ENCODE data around the gene HARS2.
"Not testable (repeated sequence)": the region's sequence is repeated elsewhere in the genome, so short reads cannot be mapped to it uniquely, and the experiment has no call there.

The HARS2 gene

DNA sequence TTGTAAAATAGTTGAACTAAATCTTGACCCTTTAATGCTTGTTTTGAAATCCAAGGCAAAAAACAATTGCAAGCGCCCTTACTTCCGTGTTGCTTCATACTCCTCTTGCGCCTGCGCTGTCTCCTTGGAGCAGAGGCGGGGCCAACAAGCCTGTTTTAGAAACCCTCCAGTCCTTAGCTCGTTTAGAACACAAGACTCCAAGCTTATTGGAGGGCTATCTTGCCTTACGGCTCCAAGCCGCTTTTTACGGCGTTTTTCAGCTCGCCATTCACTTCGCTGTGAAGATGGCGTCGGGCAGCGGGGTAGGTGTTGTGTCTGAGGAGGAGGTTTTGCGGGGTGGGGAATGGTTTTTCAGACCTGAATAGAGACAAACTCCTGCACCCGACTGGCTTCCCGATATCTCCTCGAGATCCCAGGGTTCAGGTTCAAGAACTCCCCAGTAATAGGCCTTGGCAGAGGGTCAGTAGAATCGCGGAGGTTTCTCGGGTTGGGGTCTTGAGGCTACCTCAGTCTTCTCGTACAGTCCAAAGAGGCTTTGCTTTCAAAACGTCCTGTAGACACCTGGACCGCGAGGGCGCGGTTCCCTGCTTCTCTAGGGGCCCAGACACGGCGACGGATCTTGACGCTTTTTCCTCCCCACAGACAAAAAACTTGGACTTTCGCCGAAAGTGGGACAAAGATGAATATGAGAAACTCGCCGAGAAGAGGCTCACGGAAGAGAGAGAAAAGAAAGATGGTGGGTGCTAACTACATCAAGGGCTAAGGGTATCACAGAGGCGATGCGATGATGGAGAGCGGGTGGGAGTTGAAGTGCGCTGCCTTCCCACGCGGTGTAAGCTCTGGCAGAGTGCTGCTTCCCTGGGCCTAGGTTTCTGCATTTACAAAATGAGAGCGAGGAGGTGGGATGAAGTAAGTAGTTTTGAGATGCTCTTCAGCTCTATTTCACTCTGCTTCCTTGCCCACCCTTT is 9.2 kb downstream of the HARS2 start, which contains the start of gene ZMAT2:
Gene ZMAT2, plus strand, starts transcription at position 271 of the 968 bp plus-strand sequence. Its CDS starts 14 bp downstream, at position 285.
- peak; percentile 99 for DNase-seq (ENCODE audit: low read depth)

DNA sequence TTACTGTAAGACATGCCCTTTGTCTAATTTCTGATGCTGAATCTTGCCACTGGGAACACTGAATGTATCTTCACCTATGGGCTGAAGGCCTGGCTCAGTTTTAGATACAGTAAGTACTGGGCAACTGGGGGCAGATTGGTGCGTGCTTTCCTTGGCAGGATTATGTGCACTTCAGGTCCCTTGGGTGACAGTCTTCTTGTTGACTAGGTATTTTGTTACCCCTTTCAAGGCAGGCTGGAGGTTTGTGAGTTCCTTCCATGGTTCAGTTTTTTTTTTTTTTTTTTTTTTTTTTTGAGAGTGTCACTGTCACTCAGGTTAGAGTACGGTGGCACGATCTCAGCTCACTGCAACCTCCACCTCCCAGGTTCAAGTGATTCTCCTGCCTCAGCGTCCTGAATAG is 16.6 kb downstream of the HARS2 start:
- no peak for DNase-seq (ENCODE audit: low read depth)

DNA sequence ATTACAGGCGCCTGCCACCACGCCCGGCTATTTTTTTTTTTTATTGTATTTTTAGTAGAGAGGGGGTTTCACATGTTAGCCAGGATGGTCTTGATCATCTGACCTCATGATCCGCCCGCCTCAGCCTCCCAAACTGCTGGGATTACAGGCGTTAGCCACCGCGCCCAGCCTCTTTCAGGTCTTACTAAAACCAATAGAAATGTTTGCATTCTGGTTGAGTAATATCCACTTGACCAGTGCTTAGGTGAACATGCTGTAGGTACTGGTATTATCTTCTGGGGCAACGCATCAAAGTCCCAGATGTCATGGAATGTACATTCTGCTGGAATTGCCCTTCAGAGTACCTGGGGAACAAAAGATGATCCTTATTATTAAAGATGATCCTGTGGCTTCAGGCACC is 17.5 kb downstream of the HARS2 start:
- DNase-seq (ENCODE audit: low read depth): not testable (repeated sequence)

DNA sequence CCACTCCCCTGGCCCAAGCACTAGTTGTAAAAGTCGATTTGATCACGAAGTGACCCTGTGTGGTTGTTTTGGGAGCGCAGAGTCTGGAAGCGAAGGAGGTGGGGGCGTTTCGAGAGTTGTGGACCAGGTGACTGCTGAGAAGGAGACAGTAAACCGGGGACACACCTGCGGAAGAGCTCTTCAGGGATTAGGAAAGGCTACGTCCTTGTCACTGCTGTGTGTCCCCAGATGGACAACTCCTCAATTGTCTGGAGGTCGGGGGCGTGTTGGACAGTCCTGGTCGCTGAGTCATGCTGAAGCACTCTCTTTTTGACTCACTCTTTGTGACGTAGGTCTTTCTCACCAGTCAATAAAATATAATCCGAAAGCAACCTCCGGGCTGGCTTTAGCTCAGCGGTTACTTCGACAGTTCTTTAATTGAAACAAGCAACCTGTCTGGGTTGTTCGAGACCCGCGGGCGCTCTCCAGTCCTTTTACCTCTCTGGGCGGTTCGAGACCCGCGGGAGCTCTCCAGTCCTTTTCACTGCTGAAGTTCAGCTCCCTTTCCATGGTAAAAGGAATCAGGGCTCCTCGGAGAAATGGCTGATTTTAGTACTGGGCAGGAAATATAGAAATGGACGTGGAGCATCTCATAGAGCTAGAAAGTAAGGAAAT is 19.8 kb downstream of the HARS2 start:
- peak; percentile 99 for DNase-seq (ENCODE audit: low read depth)

DNA sequence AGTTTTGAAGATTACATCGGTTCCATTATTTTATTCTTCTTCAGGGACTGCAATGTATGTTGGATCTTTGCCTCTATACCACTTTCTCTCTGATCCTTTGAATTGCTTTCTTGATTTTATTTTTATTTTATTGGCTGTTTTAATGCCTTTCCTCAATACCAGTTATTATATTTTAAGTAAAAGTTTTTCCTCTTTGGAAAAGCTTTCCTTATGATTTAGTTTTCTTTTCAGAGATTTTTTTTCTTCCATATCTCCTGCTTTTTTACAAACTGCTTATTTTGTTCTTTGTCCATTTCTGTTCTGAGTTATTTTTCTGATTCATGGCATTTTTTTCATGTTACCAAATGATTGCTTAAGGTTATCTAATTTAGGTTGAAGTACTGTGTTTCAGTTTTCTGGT is 20.5 kb downstream of the HARS2 start:
- DNase-seq (ENCODE audit: low read depth): no peak

DNA sequence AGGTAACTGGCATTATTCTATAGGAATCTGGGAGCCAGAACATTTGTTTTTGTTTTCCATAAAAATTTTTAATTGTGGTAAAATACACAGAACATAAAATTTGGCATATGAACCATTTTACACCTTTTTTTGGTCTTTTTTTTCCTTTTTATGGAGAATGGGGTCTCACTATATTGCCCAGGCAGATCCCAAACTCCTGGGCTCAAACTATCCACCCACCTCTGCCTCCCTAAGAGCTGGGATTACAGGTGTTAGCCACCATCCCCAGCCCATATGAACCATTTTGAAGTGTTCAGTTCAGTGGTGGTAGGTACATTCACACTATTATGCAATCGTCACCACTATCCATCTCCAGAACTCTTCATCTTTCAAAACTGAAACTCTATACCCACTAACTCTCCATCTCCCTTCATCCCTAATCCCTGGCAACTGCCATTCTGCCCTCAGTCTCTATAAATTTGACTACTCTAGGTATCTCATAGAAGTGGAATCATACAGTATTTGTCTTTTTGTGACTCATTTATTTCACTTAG is 22.4 kb downstream of the HARS2 start:
- DNase-seq (ENCODE audit: low read depth): no peak

DNA sequence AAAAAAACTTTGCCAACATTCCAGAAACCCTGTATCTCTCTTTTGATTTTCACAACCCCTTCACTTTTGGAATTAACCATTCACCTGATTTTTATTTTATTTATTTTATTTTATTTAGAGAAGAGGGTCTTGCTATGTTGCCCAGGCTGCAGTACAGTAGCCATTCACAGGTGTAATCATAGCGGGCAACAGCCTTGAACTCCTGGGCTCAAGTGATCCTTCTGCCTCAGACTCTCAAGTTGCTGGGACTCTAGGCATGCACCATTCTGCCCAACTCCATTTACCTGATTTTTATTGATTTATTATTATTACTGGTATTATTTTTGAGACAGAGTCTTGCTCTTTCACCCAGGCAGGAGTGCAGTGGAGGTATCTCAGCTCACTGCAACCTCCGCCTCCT is 25.0 kb downstream of the HARS2 start:
- not testable (repeated sequence) for DNase-seq (ENCODE audit: low read depth)

DNA sequence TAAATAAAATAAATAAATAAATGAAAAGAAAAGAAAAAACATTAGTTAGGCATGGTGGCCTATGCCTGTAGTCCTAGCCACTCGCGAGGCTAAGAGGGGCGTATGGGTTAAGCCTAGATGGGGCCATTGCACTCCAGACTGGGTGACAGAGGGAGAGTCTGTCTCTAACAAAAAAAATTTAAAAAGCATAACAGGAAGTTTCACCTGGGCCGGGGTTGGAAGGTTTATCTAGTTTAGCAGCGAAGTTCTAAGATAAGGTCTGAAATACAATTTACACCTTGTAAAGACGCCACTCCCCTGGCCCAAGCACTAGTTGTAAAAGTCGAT is 27.0 kb downstream of the HARS2 start:
- DNase-seq (ENCODE audit: low read depth): no peak

DNA sequence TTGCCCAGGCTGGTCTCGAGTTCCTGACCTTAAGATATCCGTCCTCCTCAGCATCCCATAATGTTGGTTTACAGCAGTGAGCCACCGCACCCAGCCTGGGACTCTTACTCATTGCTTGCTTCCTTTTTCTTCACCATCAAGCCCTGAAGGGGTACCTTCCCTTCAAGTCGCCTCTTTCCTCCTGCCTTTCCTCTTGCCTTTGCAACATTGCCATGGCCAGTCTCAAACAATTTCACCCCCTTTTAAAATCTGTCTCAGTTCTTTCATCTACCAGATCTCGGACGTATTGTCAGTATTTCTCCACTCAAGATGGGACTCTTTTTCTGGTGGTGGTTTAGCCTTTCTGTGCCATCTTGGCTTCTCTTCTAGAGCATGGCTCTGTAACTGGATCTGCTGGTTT is 29.5 kb downstream of the HARS2 start:
- not testable (repeated sequence) for DNase-seq (ENCODE audit: low read depth)

DNA sequence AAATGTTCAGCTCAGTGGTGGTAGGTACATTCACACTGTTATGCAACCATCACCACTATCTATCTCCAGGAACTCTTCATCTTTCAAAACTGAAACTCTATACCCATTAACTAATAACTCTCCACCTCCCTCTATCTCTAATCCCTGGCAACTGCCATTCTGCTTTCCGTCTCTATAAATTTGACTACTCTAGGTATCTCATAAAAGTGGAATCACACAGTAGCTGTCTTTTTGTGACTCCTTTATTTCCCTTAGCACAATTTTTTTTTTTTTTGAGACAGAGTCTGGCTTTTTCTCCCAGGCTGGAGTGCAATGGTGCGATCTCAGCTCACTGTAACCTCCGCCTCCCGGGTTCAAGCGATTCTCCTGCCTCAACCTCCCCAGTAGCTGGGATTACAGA is 30.1 kb downstream of the HARS2 start:
- DNase-seq (ENCODE audit: low read depth): not testable (repeated sequence)

DNA sequence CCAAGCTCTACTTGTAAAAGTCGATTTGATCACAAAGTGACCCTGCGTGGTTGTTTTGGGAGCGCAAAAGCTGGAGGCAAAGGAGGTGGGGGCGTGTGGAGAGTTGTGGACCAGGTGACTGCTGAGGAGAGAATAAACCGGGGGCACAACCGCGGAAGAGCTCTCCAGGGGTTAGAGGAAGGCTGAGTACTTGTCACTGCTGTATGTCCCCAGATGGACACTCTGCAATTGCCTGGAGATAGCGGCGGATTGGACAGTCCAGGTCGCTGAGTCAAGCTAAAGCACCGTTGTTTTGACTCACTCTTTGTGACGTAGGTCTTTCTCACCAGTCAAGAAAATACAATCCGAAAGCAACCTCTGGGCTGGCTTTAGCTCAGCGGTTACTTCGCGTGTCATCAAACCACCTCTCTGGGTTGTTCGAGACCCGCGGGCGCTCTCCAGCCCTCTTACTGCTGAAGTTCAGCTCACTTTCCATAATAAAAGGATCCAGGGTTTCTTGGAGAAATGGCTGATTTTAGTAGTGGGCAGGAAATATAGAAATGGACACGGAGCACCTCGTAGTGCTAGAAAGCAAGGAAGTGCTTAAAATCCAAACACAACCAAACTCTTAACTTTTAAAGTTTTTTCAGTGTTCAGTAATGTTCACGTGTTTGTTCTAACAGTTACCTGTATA is 34.7 kb downstream of the HARS2 start:
- peak; percentile 97 for DNase-seq (ENCODE audit: low read depth)

DNA sequence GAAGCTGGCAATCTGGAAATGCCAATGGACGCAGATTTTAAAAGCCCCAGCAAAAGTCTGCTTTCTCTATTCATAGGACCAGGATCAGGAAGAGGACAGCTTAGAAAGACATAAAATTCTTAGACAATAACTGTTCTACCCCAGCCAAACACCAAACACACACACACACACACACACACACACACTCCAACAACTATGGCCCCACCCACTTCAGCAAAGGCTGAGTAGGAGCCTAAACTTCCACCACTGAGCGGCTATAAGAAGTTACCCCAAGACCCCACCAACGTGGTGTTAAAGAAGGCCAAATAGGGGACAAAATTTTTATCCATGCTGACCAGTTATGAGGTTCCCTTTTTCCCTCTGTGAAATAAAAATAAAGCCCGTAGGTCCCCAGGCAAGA is 41.8 kb downstream of the HARS2 start:
- no peak for DNase-seq (ENCODE audit: low read depth)

DNA sequence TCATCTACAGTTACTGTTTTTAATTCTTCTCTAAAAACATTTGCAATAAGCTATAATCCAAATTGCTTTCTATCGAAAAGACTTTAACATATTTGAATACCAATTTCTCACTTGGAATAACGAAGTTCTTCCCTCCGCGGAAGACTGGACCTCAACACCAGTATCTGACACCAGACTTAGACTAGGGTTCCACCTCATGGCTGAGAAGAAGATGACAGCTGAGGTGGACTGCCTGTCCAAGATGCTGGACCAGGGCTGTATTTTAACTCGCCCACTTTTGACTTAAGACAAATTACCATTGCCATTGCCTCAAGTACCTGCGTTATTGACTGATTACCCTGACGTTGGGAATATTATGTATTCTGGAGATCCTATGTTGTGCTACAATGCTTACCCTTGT is 43.1 kb downstream of the HARS2 start:
- DNase-seq (ENCODE audit: low read depth): peak; percentile 43

DNA sequence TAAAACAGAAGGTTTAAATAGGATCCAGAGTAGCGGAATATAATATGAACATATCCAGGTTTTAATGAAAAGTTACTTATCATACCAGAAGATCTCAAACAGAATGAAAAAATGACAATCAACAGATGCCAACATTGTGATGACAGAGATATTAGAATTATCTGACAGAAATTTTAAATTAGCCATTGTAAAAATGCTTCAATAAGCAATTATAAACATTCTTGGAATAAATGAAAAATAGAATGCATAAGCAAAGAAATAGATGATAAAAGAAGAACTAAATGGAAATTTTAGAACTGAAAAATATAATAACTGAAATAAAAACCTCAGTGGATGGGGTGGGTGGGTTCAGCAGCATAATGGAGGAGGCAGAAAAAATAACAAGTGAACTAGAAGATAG is 46.2 kb downstream of the HARS2 start:
- DNase-seq (ENCODE audit: low read depth): no peak

DNA sequence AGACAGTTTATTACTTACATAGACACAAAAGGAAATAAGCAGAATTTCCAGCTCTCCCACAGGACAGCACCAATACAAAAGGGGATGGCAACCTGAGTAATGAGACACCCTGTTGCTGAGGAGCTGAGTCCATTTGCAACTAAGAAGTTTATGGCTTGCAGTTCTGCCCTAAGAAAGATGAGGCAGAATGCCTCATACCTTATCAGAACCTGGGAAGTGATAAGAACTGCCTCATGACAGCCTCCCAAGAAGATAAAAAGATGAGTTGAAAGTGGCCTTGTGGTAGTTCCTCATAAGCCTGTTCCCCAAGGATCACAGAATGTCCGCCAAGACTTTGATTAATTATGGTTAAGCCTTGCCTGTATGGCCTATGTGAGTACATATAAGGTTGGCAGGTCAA is 50.7 kb downstream of the HARS2 start:
- no peak for DNase-seq (ENCODE audit: low read depth)

Measured in EH (cell line).